Stimulated activated CD8-positive, alpha-beta memory T cell treated with anti-CD3 and anti-CD28 coated beads, Interleukin-4, amount 100 ng/mL, for 48 hours (primary cell): ENCODE measurements around the gene TAGLN2.

Experiments
- DNase-seq: peaks from one replicate; pipeline ENCODE4 v3.0.0-alpha.2; 2020

The TAGLN2 gene

DNA sequence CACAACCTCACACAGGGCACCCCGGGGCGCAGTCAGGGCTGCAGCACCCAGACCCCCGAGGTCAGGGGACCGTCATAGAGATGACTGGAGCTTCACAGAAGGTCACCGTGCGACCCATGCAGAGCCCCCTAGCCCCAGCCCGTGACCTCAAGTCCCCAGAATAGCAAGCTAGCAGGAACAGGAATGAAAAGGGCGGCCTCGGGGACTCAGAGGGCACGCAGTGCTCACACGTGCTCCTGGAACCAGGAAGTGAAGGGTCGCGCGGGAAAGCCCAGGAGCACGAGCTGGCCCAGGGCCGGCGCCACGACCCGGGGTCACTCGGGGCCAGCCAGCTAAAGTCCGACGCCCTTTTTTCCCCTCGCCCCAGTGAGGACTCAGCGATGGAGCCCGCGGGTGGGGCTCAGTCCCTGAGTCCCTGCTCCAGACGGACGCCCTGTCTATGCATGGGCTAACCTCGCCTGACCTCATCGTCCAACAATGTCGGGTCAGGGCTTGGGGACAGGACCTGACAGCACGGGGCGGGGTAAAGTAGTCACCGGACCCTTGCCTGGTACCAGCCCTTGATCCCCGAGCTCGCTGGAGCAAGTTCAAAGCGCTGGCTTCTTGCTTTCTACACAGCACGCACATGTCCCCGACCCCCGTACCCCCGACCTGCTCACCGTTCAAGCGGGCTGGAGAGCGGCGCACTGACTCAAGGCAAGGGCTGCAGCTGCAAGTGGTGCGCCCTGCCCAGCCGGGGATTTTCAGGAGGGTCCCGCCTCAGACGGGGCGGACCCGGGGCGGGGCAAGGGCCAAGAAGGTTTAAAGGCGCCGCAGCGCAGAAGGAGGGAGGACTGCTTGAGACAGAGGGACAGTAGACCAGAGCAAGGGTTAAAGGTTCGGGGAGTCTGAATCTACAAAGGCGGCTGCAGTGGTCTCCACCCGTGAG is at the start of gene TAGLN2:
TSS of gene TAGLN2 (minus strand) at position 717 of the 928 bp plus-strand sequence. CDS start 4,998 bp downstream, outside the sequence.
- peak; percentile 94 for DNase-seq

DNA sequence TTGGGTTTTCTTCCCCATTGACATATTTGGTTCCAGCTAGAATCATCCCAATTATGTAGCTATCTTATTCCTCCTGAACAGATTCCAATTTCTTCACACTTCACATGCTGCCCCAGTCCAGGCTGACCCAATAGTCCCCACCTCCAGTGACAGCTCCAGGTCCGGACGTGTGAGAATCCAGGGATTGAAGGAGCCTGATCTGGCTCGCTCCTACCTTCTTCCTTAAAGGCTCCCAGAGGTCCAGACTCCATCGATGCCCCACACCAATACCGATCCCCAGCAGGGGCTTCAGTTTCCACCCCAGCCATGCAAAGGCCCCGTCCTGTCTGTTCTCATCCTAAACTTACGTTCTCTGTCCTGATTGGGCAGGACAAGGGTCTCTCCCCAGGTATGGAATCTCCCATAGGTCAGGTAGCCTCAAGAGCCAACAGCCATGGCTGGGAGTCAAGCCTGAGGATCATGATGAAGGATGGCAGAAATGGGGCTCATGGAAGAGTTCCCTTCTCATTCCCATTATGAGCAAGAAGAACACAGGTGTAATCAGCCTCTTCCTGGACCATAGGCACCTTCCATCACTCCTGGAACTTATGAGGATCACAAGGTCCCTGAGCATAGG is 49.2 kb upstream of the TAGLN2 start:
- DNase-seq = no peak

DNA sequence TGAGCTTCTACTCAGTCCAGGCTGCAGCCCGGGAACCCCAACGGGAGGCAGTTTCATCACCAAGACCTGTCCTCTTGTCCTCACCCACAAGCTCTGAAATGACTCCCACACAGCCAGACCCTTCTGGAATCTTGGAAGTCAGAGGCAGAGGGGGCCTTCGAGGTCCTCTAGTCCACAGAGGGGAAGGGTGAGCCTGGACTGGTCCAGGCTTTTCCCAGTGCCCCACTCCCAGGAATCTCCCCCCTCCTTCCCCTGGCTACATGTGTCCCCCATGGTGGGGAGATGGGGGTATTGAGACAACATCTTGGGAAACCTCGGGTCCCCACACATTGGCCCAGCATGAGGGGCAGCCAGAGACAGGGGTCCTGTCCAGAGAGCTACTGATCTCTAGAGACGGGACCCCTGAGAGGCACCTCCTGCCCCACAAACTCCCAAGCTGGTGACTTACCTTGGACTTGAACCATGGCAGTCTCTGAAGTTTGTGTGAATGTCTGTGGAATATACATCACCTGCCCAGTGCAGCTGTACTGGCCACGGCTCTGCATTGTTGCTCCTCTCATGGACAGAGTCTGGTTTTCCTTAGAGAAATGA is 48.1 kb upstream of the TAGLN2 start:
- no peak for DNase-seq

DNA sequence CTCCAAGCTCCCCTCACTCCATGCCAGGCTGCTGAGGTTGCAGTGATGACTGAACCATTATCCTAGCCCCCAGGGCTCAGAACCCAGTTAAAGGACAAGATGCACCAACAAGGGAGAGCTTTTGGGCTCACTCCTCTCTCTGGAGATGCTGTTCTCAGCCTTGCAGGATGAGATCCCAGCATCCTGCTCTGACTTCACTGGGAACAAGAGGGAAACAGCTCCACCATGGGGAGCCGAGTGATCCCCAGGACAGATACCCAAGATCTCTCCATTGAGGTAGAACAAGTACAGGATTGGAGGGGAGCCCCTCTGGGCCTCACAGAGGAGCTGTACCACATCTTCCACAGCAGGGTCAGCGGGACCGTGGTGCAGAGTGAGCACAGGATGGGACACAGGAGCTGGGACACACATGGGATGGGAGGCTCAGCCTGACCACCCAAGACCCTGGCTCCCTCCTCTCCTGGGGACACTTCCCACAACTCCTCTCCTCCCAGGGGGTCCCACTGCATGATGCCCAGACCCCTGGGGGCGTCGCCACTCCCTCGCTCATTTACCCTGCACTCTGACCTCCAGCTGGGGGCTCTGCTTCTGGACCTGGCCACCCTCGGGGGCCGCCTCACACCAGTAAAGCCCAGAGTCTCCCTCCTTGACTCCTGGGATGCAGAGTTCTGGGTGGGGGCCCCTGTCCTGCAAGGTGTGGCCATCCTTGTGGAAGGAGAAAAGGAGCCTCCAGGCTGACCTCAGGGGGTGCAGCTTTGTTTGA is 47.3 kb upstream of the TAGLN2 start:
- no peak for DNase-seq

DNA sequence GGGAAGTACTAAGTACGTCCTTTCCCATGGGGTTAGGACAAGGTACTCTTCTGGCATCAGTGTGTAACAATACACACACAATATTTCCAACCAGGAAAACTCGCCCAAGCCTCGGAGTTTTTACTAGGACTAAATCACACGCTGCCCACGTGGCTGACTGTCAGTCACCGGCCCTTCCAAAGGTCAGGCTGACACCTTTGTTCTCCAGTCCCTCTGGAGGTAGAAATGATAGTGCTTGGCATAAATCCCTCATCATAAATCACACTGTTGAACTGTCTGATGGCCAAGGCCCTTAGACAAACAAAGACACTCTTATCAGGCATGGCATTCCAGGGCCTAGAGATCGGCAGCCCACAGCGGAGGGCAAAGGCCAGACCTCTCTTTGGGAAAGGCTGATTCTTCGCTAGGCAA is 45.6 kb upstream of the TAGLN2 start:
- no peak for DNase-seq

DNA sequence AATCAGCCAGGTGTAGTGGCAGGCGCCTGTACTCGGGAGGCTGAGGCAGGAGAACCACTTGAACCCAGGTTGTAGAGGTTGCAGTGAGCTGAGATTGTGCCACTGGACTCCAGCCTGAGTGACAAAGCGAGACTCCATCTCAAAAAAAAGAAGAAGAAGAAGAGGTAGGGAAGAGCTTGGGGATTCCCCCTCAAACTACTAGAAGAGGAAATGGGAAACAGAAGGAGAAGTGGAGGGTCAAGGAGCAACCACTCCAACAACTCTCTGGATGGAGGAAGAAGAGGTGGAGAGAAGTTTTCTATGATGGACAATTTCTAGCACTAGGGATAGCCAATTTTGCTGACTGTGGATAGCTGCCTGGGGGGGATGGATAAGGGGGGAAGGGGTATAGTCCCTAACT is 43.6 kb upstream of the TAGLN2 start:
- no peak for DNase-seq

DNA sequence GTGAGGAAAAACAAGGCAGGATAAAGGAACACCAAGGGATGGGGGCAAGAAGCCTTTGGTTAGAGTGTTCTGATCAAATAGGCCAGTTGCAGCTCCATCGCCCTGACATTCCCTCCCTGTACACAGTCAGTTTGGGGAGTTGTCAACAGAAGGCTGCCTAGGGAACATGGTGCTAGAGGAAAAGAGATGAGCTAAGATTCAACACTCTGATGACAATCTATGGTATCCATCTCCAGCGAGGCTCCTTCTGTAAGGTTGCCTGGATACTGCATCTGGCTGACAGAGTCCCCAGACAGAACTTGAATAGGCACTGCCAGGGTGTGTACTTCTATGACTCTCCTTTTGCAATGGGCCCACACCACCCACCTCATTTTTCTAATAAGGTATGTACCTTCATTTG is 40.0 kb upstream of the TAGLN2 start:
- DNase-seq = no peak

DNA sequence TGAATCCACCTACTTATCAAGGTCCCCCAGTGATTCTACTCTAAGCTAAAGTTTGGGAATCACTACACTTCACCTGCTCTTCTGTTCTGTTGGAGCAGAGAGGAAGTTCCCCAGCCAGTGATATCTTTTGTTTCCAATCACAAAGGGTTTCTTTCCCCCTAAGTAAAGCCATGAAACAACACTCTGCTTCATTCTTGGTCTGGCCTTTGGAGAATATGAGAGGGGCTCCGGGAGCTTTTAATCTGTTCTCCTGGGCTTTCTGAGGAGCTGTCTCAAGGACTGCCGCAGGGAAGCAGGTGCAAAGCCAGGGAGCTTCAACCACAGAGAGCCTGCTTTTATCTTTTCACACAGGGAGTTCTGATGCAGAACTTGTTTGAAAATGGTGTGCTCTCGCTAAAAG is 38.8 kb upstream of the TAGLN2 start:
- DNase-seq = no peak

DNA sequence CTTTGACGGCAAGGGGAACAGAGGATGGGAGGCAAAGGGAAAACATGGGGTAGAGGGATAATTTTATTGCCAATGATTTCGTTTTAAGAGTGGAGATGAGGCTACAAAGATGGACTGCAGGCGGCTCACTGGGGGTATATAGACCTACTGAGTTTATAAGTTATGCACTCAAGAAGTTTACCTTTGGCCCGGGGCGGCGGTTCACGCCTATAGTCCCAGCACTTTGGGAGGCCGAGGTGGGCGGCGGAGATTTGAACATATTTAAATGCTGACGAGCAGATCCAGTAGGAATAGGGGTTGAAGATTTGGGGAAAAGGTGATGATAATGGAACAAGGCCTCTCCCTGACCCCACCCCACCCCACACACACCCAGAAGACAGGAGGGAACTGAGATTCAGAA is 36.9 kb upstream of the TAGLN2 start:
- DNase-seq = no peak

DNA sequence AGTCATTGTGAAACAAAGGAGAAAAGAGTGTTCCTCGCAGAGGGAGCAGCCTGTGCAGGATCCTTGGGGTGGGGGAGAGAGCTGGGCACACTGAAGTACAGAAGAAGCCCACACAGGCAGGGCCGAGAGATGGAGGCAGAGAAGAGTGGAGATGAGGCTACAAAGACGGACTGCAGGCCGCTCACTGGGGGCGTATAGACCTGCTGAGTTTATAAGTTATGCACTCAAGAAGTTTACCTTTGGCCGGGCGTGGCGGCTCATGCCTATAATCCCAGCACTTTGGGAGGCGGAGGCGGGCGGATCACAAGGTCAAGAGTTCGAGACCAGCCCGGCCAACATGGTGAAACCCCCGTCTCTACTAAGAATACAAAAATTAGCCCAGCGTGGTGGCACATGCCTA is 36.3 kb upstream of the TAGLN2 start:
- DNase-seq = no peak

DNA sequence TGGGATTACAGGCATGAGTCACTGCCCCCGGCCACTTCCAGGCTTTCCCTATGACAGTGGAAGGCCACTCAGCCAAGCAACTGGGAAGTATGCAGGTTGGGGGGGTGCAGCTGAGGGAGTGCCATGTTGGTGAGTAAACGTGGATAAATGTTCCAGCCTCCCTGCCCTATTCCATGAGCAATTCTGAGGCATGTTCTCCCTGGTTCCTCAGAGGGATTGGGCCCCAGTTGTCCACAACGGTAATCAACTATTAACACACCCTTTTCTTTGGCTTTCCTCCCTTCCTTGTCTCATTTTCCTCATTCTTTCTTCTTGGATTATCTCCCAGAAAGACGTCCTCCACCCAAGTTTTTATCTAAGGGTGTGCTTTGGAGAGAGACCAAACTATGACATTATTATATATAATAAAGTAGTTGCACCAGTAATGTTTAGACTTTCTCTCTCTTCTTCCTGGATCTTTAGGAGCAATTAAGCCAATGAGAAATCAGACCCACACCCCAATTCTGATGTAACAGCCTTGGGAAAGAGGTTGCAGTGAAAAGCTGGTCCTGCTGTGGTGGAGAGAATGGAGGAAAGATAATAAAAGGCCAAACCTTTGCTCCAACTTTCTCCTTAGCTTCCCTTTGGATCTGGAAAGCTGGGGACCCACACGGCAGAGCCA is 35.5 kb upstream of the TAGLN2 start:
- DNase-seq = no peak

DNA sequence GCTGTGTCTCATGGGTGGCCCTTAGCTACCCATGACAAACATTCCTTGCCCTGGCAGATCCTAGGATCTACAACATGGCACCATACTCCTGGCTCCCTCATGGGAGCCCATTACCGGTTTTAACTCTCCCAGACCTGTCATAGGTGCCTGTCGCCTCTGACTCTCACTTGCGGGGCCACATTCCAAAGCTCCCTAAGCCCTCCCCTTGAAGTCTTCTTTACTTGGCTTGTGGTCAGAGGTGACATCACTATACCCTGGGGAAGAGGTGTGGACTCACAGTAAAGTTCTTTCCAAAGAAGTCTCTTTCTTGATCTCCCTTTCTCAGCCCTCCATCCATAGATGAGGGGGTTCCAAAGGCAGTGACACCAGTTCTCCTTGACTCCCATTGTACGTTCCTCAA is 34.1 kb upstream of the TAGLN2 start:
- DNase-seq = no peak

DNA sequence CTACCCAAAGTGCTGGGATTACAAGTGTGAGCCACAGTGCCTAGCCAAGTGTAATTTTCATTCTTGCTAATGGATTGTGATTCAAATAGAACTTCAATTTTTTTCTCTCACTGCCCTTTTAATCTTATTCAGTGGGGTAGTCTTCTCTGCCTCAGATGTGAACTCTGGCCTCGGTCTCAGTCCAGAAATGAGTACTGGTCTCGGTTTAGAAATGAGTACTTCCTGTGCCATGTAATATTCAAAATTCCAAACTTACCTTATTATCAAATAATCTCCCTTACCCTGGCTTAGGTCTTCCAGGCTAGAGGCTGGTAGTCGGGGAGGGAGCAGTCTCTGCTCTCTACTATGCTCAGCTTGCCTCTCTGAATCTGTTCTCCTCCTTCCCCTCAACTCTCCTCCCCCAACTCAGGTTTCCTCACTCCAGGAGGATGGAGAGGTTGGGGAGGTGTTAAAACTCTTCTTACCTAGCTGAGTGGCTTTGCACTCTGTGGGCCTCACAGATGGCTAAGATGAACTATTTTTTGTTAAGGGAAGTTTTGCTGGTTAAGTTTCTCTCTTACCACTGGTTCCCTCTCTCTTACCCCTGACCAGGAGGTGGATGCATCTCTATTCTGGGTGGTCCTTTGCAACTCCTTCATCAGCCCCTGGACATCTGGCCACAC is 33.5 kb upstream of the TAGLN2 start:
- no peak for DNase-seq

DNA sequence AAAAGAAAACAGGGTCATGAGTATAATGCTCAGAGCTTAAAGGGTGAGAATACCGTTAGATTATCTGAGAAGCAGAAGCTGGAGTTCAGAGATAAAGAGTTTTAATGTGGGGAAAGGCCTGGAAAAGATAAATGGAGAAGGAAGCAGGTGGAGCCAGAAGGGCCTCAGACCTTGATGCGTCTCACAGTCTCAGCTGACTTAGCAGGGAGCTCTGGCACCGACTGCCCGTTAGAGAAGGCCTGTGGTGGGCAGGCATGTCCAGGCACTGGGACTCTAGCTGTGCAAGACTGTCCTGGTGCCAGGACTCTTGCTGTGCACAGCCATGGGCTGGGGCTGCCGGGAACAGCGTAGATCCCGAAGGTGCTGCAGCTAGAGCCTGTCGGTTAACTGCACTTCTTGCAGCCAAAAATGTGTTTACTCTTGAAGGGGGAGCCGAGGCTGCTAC is 32.5 kb upstream of the TAGLN2 start:
- DNase-seq = no peak

DNA sequence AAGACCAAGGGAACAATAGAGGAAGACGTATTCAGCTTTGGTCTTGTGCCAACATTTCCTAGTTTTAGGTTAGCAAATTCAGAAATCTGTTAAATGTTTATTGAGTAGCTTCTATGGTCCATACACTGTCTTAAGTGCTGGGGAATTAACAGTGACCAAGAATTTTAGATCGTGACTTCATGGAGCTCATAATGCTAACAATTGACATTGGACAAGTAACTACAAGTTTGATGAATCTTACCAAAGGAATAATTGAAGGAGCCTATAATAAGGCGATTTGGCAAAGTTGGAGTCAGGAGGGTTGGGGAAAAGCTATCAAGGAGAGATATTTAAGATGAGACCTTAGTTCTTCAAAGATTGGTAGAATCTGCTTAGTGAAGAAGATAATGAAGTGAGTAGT is 30.1 kb upstream of the TAGLN2 start:
- DNase-seq = no peak

DNA sequence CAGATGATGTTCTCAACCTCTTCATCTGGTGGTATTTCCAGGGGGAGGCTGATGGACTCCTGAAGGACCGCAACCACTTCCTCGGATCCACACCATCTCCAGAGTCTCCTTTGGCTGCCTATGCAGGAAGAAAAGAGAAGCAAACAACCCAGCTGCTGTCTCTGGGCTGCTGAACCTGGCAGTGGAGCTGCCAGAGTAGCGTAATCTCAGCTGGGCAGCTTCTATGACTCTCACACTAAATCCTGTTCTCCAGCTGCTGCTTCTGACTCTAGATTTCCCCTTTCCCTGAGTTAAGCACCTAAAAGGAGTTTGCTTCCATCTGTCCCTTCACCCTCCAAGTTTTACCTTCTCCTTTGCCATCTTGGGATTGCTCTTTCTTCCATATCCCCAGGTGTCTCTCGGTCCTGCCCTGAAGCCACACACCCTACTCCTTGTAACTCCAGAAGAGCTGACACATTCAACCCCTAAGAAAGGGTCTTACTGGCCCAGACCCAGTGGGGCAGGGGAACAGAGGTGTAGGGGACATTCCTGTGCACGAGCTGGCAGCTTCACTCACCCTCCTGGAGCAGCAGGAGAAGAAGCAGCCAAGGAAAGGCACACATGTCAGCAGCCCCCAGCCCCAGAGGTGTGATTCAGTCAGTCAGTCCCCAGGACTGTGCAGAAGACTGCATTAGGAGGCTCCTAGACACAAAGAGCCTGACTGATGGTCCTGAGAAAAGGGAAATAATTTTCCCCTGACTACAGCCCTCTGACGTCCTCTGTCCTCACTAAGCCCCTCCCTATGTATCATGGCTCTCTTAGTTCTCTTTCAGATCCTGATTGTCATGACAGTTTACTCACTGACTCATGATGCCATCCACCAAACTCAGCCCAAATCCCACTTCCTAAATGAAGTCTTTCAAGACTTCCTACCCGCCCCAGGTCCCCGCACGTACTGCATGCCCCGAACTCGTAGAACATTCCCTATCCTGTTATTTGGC is 28.5 kb upstream of the TAGLN2 start, which contains the start of gene SLAMF9:
TSS of gene SLAMF9 (minus strand) at position 702 of the 980 bp plus-strand sequence. CDS start at position 602, 100 bp downstream.
- no peak for DNase-seq

DNA sequence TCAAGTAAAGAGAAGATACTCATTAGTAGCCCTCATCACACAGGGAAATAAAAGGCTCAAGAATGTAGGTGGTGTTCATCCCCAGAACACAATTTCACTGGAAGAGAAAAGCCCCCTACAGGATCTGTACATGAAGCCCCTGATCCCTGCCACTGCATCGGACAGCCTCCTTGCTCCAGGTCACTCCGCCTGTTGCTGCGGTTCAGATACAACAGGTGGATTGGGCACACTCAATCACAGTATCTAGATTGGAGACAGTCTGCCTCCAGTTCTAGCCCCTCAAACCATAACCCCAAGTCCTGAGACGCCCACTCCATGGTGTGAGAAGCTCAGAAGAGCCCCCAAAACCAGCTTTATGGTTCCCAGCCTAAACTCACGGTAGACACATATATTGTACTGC is 27.6 kb upstream of the TAGLN2 start:
- no peak for DNase-seq

DNA sequence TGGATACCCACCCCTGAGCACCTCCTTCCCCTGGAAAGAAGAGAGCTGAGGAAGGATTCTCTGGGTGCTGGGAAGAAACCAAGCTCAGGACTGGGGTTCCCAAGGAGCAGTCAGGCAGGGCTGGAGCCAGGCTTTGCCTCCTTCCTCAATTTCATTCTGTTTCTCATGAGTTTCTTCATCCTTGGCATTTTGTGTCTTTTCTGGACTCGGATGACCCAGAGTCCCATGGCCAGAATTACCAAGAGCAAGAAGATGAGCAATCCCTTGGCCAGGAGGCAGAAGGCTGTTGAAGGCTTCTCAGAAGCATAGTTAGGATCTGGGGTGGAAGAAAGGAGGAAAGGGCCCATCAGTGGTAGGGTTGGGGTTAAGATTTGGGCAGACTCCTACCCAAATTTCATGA is 26.2 kb upstream of the TAGLN2 start:
- DNase-seq = no peak

DNA sequence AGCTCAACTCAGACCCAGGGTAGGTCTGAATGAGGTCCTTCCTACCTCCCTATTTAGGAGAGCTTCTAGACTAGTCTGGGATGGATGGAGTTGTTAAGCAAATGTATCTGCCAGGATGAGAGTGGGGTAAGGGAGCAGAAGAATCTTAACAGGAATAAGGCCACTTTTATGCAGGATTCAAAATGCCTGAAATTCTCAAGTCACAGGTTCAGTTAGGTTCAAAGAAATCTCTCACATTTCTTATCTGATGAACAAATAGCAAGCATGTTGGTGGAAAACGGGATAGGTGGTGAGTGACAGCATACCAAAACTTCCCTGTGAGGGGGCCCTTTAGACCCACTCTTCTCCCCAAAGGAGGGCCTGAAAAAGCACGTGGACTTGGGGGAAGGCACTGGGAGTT is 25.7 kb upstream of the TAGLN2 start:
- no peak for DNase-seq

DNA sequence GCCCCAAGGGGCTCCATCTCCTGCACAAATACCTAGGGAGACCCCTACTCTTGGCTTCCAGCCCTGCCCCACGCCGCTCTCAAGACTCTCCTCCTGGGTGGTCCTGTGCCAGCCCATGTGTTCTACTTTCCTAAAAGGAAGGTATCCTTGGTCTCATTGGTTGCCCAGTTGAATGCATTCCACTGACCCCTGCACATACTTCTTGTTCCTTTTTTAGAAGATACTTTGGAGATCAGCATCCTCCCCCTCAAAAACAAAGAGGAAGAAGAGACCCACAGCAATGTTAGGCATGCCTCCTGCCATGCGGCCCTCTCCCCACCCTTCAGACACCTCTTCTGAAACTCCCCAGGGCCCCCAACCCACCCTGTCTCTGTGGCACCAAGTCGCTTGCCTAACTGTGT is 24.7 kb upstream of the TAGLN2 start:
- no peak for DNase-seq

DNA sequence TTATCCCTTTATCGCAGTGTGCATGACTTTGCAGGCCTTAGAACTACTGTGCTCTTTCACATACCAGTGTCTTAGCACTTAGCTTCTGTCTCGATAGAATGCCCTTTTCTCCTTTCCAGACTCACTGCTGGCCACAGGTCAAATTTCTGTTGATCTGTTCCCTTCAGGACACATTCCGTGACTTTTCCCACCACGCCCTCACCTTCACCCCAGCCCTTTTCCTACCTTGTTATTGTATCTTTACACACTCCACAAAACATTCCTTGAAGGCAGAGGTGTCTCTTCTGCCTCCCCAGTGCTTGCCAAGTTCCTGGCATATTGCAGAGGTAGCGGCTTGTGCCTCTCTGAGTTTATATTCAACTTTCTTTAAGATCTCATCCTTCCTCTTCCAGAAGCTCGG is 23.8 kb upstream of the TAGLN2 start:
- DNase-seq = no peak
